Liver (tissue), 3 donors: ENCODE data around the gene GPC3.

Source experiments
- EGR1 ChIP-seq, 2 donors: IDR thresholded peaks; 2 replicates each; pipeline ENCODE4 v1.6.1; 2016 to 2018; ENCODE audit warnings: antibody characterized with exemption in 2 of 2, low read depth in 2 of 2
- FOXA1 ChIP-seq: IDR thresholded peaks from 2 replicates; pipeline ENCODE4 v1.6.1; 2016; ENCODE audit warnings: antibody characterized with exemption
- GABPA ChIP-seq, 2 donors: IDR thresholded peaks in 1 of 2; conservative IDR thresholded peaks in 1 of 2; 2 replicates each; pipeline ENCODE4 v1.6.1; 2016; ENCODE audit warnings: antibody characterized with exemption in 2 of 2, mild to moderate bottlenecking in 1 of 2, moderate library complexity in 1 of 2
- MAX ChIP-seq: IDR thresholded peaks from 2 replicates; pipeline ENCODE4 v1.6.1; 2016; ENCODE audit warnings: antibody characterized with exemption
- RAD21 ChIP-seq, 2 donors: IDR thresholded peaks; 2 replicates each; pipeline ENCODE4 v1.6.1; 2016; ENCODE audit warnings: antibody characterized with exemption in 2 of 2, mild to moderate bottlenecking in 2 of 2
- REST ChIP-seq: IDR thresholded peaks from 2 replicates; pipeline ENCODE4 v1.6.1; 2016; ENCODE audit warnings: antibody characterized with exemption, mild to moderate bottlenecking
- SP1 ChIP-seq: IDR thresholded peaks from 2 replicates; pipeline ENCODE4 v1.6.1; 2018; ENCODE audit warnings: antibody characterized with exemption, mild to moderate bottlenecking
- TAF1 ChIP-seq: conservative IDR thresholded peaks from 2 replicates; pipeline ENCODE4 v1.6.1; 2016; ENCODE audit warnings: antibody characterized with exemption, mild to moderate bottlenecking
- YY1 ChIP-seq: IDR thresholded peaks from 2 replicates; pipeline ENCODE4 v1.6.1; 2016; ENCODE audit warnings: antibody characterized with exemption, mild to moderate bottlenecking
- ZBTB33 ChIP-seq: IDR thresholded peaks from 2 replicates; pipeline ENCODE4 v1.6.1; 2016; ENCODE audit warnings: antibody characterized with exemption
- TF ChIP-seq, protein P1 (sequence below): fragments of 150-350 bp; IDR thresholded peaks from 2 replicates; pipeline ENCODE4 v1.5.1; 2017; ENCODE audit warnings: improper control_type of control experiment, low read depth, low read length; ENCODE audit not compliant: missing input control
- TF ChIP-seq, protein P2 (sequence below): IDR thresholded peaks from 2 replicates; pipeline ENCODE4 v1.6.1; 2016; ENCODE audit warnings: antibody characterized with exemption
- donor health status: healthy.
- donor health status: healthy.

- TF ChIP-seq, protein P1, sequence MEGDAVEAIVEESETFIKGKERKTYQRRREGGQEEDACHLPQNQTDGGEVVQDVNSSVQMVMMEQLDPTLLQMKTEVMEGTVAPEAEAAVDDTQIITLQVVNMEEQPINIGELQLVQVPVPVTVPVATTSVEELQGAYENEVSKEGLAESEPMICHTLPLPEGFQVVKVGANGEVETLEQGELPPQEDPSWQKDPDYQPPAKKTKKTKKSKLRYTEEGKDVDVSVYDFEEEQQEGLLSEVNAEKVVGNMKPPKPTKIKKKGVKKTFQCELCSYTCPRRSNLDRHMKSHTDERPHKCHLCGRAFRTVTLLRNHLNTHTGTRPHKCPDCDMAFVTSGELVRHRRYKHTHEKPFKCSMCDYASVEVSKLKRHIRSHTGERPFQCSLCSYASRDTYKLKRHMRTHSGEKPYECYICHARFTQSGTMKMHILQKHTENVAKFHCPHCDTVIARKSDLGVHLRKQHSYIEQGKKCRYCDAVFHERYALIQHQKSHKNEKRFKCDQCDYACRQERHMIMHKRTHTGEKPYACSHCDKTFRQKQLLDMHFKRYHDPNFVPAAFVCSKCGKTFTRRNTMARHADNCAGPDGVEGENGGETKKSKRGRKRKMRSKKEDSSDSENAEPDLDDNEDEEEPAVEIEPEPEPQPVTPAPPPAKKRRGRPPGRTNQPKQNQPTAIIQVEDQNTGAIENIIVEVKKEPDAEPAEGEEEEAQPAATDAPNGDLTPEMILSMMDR = no peak
- TF ChIP-seq REST (no peak), MAX (no peak), RAD21 (IDR thresholded peaks at IDR 0.05) (no peak), FOXA1 (no peak), TAF1 (no peak), SP1 (no peak), EGR1 (IDR thresholded peaks at IDR 0.05; ENCODE audit: low read depth in 2 of 2) (no peak), ZBTB33 (no peak), YY1 (no peak), GABPA (IDR thresholded peaks at IDR 0.05 in 1 of 2, conservative IDR thresholded peaks at IDR 0.05 in 1 of 2) (no peak)
- TF ChIP-seq, protein P2, sequence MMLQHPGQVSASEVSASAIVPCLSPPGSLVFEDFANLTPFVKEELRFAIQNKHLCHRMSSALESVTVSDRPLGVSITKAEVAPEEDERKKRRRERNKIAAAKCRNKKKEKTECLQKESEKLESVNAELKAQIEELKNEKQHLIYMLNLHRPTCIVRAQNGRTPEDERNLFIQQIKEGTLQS = no peak
Observed at GRCh38 chrX:133607419-133608348, 377.7 kb downstream of the GPC3 start.
